A673 (cell line): ENCODE results near the gene POLG2.

Experiments used
- EZH2 ChIP-seq: fragments of 200-600 bp; sonication (generic); IDR thresholded peaks from 2 replicates; pipeline ENCODE4 v1.6.1; 2017; ENCODE audit warnings: borderline replicate concordance, low read depth, mild to moderate bottlenecking, mixed read lengths, antibody characterized with exemption, low read length; ENCODE audit not compliant: poor library complexity, severe bottlenecking
- TF ChIP-seq, protein P1 (sequence below): fragments of 300-800, 200-600 bp; sonication (generic); conservative IDR thresholded peaks from 2 replicates; pipeline ENCODE4 v1.5.1; 2017; ENCODE audit warnings: low read depth, mild to moderate bottlenecking, antibody characterized with exemption, low read length, moderate library complexity, mixed read lengths

DNA sequence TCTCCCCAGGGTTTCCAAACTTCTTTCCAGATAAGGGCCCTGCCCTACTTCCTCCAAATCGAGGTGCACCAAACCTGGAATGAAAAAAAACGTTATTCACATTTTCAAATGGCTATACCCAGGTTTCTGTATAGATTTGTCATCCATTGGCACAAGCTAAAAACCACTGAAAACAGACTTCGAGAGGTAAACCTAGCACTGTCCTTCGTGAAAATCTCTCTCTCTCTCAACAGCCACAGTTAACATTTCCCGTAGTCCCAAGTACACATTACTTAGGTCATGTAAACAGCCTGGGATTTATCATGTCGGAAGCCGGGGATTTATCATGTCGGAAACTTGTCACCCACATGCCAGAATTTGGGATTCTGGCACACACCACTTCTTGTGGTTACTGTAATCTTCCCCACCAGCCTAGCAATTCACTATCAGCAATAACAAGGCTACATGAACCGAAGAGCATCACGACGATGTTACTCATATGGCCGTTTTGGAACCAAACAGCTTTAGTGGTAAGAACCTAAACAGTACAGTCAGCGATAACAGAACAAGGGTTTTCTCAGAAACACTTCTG, 8.0 kb upstream of the POLG2 start:
- TF ChIP-seq, protein P1, sequence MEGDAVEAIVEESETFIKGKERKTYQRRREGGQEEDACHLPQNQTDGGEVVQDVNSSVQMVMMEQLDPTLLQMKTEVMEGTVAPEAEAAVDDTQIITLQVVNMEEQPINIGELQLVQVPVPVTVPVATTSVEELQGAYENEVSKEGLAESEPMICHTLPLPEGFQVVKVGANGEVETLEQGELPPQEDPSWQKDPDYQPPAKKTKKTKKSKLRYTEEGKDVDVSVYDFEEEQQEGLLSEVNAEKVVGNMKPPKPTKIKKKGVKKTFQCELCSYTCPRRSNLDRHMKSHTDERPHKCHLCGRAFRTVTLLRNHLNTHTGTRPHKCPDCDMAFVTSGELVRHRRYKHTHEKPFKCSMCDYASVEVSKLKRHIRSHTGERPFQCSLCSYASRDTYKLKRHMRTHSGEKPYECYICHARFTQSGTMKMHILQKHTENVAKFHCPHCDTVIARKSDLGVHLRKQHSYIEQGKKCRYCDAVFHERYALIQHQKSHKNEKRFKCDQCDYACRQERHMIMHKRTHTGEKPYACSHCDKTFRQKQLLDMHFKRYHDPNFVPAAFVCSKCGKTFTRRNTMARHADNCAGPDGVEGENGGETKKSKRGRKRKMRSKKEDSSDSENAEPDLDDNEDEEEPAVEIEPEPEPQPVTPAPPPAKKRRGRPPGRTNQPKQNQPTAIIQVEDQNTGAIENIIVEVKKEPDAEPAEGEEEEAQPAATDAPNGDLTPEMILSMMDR = no peak
- TF ChIP-seq EZH2 = no peak
